Activated CD4-positive, alpha-beta T cell treated with anti-CD3 and anti-CD28 coated beads, Interleukin-2, amount 10 ng/mL, durations not matched to agents 24 days and 14 days (primary cell): ENCODE data around the gene ACO1. TPM values are rescaled to one million over a fixed set of nuclear protein-coding genes. Genes with fewer than 3 reads are reported as not detected.

Source experiments
- DNase-seq: peaks from one replicate; pipeline ENCODE4 v3.0.0; 2022
- H3K27ac Mint-ChIP-seq: one replicate; pipeline ENCODE4 v1.8.0; 2022; ENCODE audit warnings: mild to moderate bottlenecking, mixed read lengths
- H3K27me3 Mint-ChIP-seq: one replicate; pipeline ENCODE4 v1.8.0; 2022; ENCODE audit warnings: mixed read lengths
- H3K36me3 Mint-ChIP-seq: one replicate; pipeline ENCODE4 v1.8.0; 2022; ENCODE audit warnings: low read depth, mild to moderate bottlenecking, mixed read lengths
- H3K4me1 Mint-ChIP-seq: one replicate; pipeline ENCODE4 v1.8.0; 2021; ENCODE audit warnings: mixed read lengths
- H3K4me3 Mint-ChIP-seq: one replicate; pipeline ENCODE4 v1.8.0; 2022; ENCODE audit warnings: mild to moderate bottlenecking, moderate library complexity, mixed read lengths
- H3K9me3 Mint-ChIP-seq: one replicate; pipeline ENCODE4 v1.8.0; 2021; ENCODE audit warnings: mixed read lengths
- intact Hi-C: fragments of 100-400 bp; cut with micrococcal nuclease; formaldehyde crosslinking; loops from one replicate; pipeline ENCODE4 v1.15.1; 2023
- total RNA-seq: library from RNA; stranded (reverse); gene quantifications from 2 replicates; pipeline ENCODE4 v1.2.3, GENCODE V29; 2022

ACO1 gene
- total RNA-seq, 1 donor from 2014 or later = 7.4 TPM

DNA sequence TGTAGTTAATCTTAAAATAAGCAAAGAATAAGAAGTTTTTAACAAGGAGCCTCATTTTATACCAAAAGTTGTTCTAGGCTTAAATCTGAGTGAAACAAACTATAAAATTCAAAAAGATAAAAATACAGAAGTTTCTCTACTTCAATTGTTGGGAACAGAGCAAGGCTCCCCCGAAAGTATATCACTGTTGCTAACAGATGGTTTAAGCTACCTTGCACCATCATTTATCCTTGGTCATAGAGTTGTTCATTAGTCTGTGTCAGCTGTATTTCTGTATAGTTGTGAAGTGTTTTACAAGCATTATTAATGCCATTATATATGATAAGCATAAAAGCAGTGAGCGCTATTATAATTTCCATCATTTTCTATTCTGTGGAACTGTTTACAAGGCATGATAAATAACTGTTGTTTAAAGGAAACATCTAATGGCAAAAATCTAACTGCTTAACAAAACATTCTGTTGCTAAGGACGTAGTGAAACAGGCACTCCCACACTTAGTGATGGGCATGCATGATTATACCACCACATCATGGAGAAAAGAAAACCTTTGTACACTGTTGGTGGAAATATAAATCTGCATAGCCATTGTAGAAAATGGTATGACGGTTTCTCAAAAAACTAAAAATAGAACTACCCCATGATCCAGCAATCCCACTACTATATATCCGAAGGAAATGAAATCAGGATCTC is 23.3 kb upstream of the ACO1 start:
- no peaks in the 10 kb centered on the region for H3K4me1 Mint-ChIP-seq
- no peak overlapping the region for H3K27ac Mint-ChIP-seq
- no peaks in the 10 kb centered on the region for H3K9me3 Mint-ChIP-seq
- peaks cover 8% of the 10 kb centered on the region for H3K27me3 Mint-ChIP-seq
- intact Hi-C loops = no loop called here
- H3K4me3 Mint-ChIP-seq = no peak overlapping the region
- H3K36me3 Mint-ChIP-seq = no peaks in the 10 kb centered on the region
- peak; percentile 63 for DNase-seq

DNA sequence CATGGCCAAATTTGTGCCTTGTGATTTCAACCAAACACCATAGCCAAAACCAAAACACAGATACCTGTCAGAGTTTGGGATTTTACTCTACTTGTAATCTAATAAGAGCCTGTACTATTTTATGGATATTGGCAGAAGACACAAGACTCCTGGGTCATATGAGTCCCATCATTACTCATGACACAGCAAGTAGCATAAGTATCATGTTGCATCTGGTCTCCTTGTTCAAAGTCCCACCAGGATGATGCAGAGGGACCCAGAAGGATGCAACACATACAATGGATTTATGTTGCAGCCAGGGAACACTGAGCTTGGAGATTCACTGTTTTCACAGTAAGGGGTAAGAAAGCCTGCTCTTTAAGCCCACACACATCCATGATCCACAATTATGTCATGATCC is 13.2 kb upstream of the ACO1 start:
- Mint-ChIP-seq H3K4me1 (no peaks in the 10 kb centered on the region), H3K36me3 (no peaks in the 10 kb centered on the region), H3K27me3 (peaks cover 7% of the 10 kb centered on the region), H3K9me3 (no peaks in the 10 kb centered on the region), H3K4me3 (no peak overlapping the region), H3K27ac (no peak overlapping the region)
- intact Hi-C loops = no loop called here
- peak; percentile 31 for DNase-seq

DNA sequence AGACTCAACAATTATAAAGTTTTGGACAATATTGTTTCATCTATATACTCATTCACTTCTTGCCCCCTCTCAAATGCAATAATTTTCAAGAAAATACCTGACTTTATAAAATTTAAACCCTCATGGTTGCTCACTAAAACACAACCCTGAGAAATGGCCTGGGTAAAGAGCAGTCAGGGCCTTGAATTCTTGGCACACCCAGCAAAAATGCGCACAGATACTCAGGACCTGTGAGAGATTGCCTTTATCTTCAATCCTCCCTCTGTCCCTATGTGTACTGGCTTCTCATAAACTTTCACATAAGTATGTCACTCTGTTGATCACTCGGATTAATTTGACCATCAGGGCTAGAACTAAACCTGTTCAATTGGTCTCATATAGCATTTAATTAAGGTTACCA is 12.8 kb upstream of the ACO1 start:
- H3K27ac Mint-ChIP-seq = no peak overlapping the region
- H3K9me3 Mint-ChIP-seq = no peaks in the 10 kb centered on the region
- intact Hi-C loops = no loop called here
- DNase-seq = peak; percentile 8
- H3K27me3 Mint-ChIP-seq = peaks cover 7% of the 10 kb centered on the region
- no peaks in the 10 kb centered on the region for H3K4me1 Mint-ChIP-seq
- H3K4me3 Mint-ChIP-seq = no peak overlapping the region
- H3K36me3 Mint-ChIP-seq = no peaks in the 10 kb centered on the region

DNA sequence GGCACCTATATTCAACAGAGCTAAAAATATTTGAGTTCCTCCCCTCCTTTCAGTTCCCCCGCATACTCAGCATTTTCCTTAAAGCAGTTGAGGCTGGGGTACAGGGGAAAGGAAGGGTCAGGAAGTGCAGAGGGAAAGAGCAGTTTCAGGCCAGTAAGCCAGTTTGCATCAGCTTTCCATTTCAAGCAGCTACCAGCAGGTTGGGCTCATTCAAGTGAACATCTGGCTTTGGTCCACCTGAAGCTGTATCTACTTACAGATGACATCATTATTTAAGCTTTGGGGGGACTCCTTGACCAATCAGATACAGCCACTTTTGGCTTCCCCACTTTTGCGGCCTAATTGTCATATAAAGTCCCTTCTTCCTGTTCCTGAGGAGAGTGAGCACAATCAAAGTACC is 8.2 kb upstream of the ACO1 start:
- no peak overlapping the region for H3K27ac Mint-ChIP-seq
- H3K27me3 Mint-ChIP-seq = peaks cover 11% of the 10 kb centered on the region
- no peak overlapping the region for H3K4me3 Mint-ChIP-seq
- H3K4me1 Mint-ChIP-seq = peaks cover 7% of the 10 kb centered on the region
- H3K36me3 Mint-ChIP-seq = no peaks in the 10 kb centered on the region
- no peak for DNase-seq
- intact Hi-C loops = no loop called here
- H3K9me3 Mint-ChIP-seq = no peaks in the 10 kb centered on the region

DNA sequence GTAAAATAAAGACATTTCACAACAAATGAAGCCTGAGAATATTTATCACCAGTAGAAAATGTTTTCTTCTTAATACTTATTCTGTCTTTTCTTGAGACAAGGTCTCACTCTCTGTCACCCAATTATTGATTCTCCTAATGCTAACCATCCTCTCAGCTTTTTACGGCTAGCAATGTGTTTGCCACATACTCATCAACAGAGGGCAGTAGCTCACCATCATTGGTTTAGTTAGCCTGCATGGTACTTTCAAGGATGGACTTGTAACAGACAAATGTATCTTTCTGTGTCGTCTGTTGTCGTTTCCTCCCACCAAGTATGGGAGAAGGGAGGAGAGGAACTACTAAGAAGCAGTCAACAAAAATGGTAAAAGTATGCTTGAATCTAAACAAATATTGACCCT is 5.9 kb upstream of the ACO1 start:
- peaks cover 29% of the 10 kb centered on the region for H3K27me3 Mint-ChIP-seq
- no peak overlapping the region for H3K4me3 Mint-ChIP-seq
- H3K9me3 Mint-ChIP-seq = no peaks in the 10 kb centered on the region
- peak; percentile 85 for DNase-seq
- H3K4me1 Mint-ChIP-seq = peaks cover 9% of the 10 kb centered on the region
- H3K36me3 Mint-ChIP-seq = no peaks in the 10 kb centered on the region
- no peak overlapping the region for H3K27ac Mint-ChIP-seq
- intact Hi-C loops = no loop called here

DNA sequence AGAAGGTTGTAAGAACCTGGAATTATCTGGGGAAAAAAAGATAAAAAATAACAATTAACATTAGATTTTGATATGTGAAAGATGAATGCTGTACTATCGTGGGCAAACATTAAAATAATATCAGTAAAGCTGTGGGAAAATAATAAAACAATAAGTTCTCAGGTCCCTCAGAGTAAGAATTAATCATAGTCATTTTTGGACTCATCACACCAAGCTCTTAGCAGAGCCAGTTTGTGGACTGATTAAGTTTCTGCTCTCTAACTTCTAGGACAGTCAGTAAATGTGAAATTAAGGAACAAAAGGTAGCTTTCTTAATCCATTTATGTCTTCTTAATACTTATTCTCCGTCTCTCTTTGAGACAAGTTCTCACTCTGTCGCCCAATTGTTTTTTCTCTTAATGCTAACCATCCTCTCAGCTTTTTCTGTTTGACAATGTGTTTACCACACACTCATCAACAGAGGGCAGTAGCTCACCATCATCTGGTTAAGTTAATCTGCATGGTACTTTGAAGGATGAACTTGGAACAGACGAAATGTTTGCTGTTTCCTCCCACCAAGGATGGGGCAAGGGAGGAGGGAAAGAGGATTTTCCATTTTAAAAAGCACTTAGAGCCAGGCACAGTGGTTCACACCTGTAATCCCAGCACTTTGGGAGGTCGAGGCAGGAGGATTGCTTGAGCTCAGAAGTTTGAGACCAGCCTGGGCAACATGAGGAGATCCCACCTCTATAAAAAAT is 5.3 kb upstream of the ACO1 start:
- Mint-ChIP-seq H3K9me3 (no peaks in the 10 kb centered on the region), H3K27ac (no peak overlapping the region), H3K36me3 (no peaks in the 10 kb centered on the region), H3K4me3 (peak overlapping the region; percentile 4), H3K4me1 (peaks cover 14% of the 10 kb centered on the region), H3K27me3 (peaks cover 32% of the 10 kb centered on the region)
- DNase-seq = peak; percentile 89
- intact Hi-C loops = loop anchor here (1.0 kb wide), 6 partner anchors 53 to 589 kb away; partner anchors contain the start of gene RIGI

DNA sequence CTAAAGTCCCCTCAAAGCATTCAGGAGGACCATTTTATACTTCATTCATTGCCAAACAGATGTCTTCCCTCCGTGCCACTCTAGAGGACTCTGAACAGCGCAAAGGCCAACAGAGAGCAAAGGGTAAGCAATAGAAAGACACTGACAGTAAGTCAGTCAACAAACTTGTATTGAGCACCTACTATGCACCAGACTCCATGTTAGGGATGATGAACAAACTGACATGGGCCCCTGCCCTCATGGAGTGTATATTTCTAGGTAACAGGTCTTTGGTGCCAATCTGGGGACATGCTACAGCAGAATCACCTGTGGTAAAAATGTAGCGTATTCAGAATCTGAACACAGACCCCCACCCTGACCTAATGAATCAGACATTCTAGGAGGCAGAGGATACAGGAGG is 3.5 kb upstream of the ACO1 start:
- H3K27ac Mint-ChIP-seq = no peak overlapping the region
- peak; percentile 48 for DNase-seq
- H3K4me1 Mint-ChIP-seq = peaks cover 17% of the 10 kb centered on the region
- no peaks in the 10 kb centered on the region for H3K36me3 Mint-ChIP-seq
- no peaks in the 10 kb centered on the region for H3K9me3 Mint-ChIP-seq
- peaks cover 32% of the 10 kb centered on the region for H3K27me3 Mint-ChIP-seq
- intact Hi-C loops = no loop called here
- no peak overlapping the region for H3K4me3 Mint-ChIP-seq

DNA sequence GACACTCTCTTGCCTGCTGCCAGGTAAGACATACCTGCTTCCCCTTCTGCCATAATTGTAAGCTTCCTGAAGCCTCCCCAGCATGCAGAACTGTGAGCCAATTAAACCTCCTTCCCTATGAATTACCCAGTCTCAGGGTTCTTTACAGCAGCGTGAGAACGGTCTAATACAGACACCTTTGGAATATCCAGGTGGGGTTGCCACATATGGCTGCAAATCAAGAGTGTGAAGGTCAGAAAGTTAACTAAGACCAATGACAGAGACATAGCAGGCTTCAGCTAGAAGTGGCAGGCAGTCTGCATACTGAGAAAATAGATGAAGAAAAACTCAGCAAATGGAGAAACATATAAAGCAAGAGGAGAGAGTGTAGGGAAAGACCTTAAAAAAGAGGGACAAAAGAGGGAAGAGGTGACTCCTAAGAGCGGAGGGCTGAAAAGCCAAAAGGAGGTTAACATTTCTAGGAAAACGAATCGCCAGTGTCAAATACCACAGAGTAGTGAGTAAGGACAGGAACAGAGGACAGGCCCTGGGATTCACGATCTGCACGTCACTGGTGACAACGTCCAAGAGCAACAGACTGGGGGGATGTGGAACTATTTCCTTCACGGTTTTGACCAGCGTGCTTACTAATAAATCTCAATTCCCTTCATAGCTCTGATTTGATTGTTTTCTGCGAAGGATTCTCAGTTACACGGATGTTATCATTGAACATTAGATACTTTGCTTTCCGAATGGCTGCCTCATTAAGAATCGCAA is 1.7 kb upstream of the ACO1 start:
- intact Hi-C loops = no loop called here
- no peak for DNase-seq

DNA sequence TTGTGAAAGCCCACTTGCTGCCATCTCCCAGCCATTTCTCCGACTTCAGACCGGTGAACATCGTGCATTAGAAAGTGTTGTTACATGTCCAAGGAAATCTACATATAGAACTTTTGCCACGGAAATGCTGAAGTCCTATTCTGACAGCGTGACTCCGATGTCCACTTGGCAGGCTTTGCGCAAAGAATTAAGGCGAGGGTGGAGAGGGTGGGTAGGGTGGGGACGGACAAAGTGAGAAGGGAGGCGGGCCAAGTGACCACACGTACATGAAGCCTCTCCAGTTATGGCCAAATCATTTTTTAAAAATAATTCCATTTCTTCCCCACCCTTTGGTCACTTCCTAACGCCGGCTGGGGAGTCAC is 460 bp upstream of the ACO1 start:
- DNase-seq = no peak
- Mint-ChIP-seq H3K36me3 (no peaks in the 10 kb centered on the region), H3K27ac (no peak overlapping the region), H3K27me3 (peaks cover 32% of the 10 kb centered on the region), H3K4me1 (peaks cover 16% of the 10 kb centered on the region), H3K9me3 (no peaks in the 10 kb centered on the region), H3K4me3 (peak overlapping the region; percentile 72)
- intact Hi-C loops = loop anchor here (1.0 kb wide), 2 partner anchors 141 to 189 kb away; partner anchors contain the start of gene NDUFB6

More for the DNA sequence above, 1.7 kb upstream of the ACO1 start:
- Mint-ChIP-seq H3K4me3 (no peak overlapping the region), H3K4me1 (peaks cover 19% of the 10 kb centered on the region), H3K27me3 (peaks cover 32% of the 10 kb centered on the region), H3K9me3 (no peaks in the 10 kb centered on the region), H3K36me3 (no peaks in the 10 kb centered on the region), H3K27ac (no peak overlapping the region)

DNA sequence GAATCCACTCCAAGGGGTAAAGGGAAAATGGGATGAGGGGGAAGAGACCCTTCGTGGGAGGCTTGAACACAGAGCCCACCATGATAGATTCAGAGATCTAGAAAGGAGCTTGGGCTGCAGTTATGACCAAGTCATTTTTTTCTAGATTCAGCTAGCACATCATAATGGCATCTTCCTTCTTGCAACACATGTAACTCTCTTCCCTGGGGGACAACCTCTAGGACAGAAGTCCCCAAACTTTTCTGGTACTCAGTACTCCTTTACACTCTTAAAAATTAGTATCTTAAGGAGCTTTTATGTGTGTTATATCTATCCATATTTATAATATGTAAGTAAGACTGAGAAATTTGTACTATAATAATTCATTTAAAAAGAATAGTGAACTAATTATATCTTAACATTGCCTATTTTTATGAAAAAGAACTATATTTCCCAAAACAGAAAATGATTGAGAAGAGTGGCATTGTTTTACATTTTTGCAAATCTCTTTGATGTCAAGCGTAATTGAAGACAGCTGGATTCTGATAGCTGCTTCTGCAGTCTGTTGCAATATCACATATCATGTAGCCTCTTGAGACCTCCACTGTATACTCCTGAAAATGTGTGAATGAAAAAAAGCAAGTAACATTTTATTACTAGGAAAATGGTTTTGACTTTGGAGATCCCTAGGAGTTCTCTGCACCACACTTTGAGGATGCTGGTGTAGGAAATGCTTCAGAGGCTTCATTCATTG is 875 bp downstream of the ACO1 start:
- Mint-ChIP-seq H3K36me3 (no peaks in the 10 kb centered on the region), H3K4me3 (peak overlapping the region; percentile 85)
- intact Hi-C loops = no loop called here

DNA sequence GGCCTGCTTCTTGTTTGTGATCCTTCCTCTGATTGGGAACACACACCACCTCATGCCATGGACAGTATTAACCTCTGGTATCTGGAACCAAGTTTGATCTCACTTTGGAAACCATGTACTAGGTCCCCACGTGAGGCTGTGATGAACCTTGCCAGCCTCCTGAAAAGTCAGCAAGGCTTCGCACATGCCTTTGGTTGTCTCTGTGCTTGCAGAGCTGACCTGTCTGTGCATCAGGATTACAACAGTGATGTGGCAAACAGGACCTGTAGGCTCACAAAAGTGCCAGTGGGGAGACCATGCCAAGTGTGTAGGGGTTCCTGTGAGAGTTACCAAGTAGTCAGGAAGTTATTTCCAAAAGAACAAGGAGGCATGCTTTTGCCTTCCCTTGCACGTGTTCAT is 1.4 kb downstream of the ACO1 start:
- no peak for DNase-seq
- no peak overlapping the region for H3K4me3 Mint-ChIP-seq
- peaks cover 12% of the 10 kb centered on the region for H3K4me1 Mint-ChIP-seq
- H3K27ac Mint-ChIP-seq = no peak overlapping the region
- no peaks in the 10 kb centered on the region for H3K9me3 Mint-ChIP-seq
- H3K36me3 Mint-ChIP-seq = no peaks in the 10 kb centered on the region
- peaks cover 24% of the 10 kb centered on the region for H3K27me3 Mint-ChIP-seq
- intact Hi-C loops = no loop called here

More for the DNA sequence above, 875 bp downstream of the ACO1 start:
- Mint-ChIP-seq H3K27ac (peak overlapping the region; percentile 23), H3K27me3 (peaks cover 27% of the 10 kb centered on the region), H3K9me3 (no peaks in the 10 kb centered on the region), H3K4me1 (peaks cover 12% of the 10 kb centered on the region)
- no peak for DNase-seq

DNA sequence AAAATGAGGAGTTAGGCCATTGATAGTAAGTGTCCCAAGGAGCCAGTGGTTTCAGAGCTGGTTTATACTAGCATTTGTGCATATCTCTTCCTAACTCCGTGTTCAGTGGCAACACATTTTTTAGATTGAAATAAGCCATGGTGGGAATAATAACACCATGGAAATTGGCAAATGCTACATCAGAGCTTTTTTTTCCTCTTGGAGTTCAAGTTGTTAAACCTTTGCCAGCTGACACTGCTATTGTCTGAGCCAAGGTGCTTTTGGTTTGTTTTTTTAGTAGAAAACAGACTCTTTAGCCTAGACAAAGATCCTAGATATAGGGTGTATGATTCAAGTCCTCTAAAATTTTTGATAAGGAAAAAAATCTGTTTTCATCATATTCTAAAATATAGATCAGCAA is 2.8 kb downstream of the ACO1 start:
- Mint-ChIP-seq H3K9me3 (no peaks in the 10 kb centered on the region), H3K27ac (no peak overlapping the region), H3K27me3 (peaks cover 14% of the 10 kb centered on the region), H3K4me3 (no peak overlapping the region), H3K4me1 (peaks cover 12% of the 10 kb centered on the region), H3K36me3 (no peaks in the 10 kb centered on the region)
- intact Hi-C loops = no loop called here
- DNase-seq = no peak

DNA sequence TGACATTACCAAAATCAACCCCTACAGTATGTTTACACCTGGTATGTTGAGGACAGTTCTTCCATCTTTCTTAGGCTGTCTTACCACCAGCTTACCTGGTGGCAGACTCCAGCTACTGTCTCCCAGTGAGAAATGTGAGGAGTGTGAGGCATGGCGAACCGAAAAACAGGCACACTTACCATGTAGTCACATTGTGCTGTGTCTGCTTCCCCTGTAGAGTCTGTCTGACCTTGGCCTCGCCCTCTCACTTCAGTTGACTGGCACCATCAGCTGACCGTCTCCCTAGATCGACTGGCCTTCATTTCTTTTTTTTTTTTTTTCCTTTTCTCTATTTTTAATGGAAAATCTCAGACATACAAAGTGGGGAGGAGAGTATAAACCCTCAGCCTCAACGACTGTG is 4.9 kb downstream of the ACO1 start:
- Mint-ChIP-seq H3K27me3 (no peaks in the 10 kb centered on the region), H3K36me3 (no peaks in the 10 kb centered on the region), H3K4me1 (peaks cover 5% of the 10 kb centered on the region), H3K9me3 (no peaks in the 10 kb centered on the region), H3K4me3 (no peak overlapping the region), H3K27ac (no peak overlapping the region)
- intact Hi-C loops = no loop called here
- DNase-seq = no peak
